NK-92 (cell line): Measurements from ENCODE around the gene SLC8A1.

Source experiments
- DNase-seq: peaks from one replicate; lab custom pipeline; 2025; ENCODE audit not compliant: unreplicated experiment; lab: John Stamatoyannopoulos, UW

The SLC8A1 gene

GRCh38 chr2:40394031-40394430, 57.9 kb downstream of the SLC8A1 start:
- no peak for DNase-seq

- DNase-seq: no peak
These were observed 63.7 kb downstream of the SLC8A1 start for GRCh38 chr2:40388161-40388560.

GRCh38 chr2:40386177-40386576, 65.7 kb downstream of the SLC8A1 start:
- no peak for DNase-seq

GRCh38 chr2:40384714-40385113, 67.2 kb downstream of the SLC8A1 start:
- no peak for DNase-seq

GRCh38 chr2:40384233-40384632, 67.7 kb downstream of the SLC8A1 start:
- no peak for DNase-seq

- DNase-seq: no peak
These were observed 71.2 kb downstream of the SLC8A1 start for GRCh38 chr2:40380721-40381120.

GRCh38 chr2:40380041-40380440, 71.8 kb downstream of the SLC8A1 start:
- no peak for DNase-seq

GRCh38 chr2:40374543-40375240, 77.2 kb downstream of the SLC8A1 start:
- no peak for DNase-seq

- no peak for DNase-seq
These were observed 78.8 kb downstream of the SLC8A1 start for GRCh38 chr2:40373111-40373510.

- no peak for DNase-seq
These were observed 79.5 kb downstream of the SLC8A1 start for GRCh38 chr2:40372283-40372985.

- no peak for DNase-seq
These were observed 80.2 kb downstream of the SLC8A1 start for GRCh38 chr2:40371525-40372282.

- no peak for DNase-seq
These were observed 81.9 kb downstream of the SLC8A1 start for GRCh38 chr2:40370007-40370395.

GRCh38 chr2:40369267-40370006, 82.5 kb downstream of the SLC8A1 start:
- no peak for DNase-seq

- no peak for DNase-seq
These were observed 84.2 kb downstream of the SLC8A1 start for GRCh38 chr2:40367652-40368051.

- DNase-seq: no peak
These were observed 84.9 kb downstream of the SLC8A1 start for GRCh38 chr2:40367032-40367431.

GRCh38 chr2:40364151-40364874, 87.6 kb downstream of the SLC8A1 start:
- no peak for DNase-seq

GRCh38 chr2:40363631-40364030, 88.3 kb downstream of the SLC8A1 start:
- DNase-seq: no peak

- no peak for DNase-seq
These were observed 88.7 kb downstream of the SLC8A1 start for GRCh38 chr2:40363231-40363630.

GRCh38 chr2:40361478-40361877, 90.4 kb downstream of the SLC8A1 start:
- no peak for DNase-seq

GRCh38 chr2:40360652-40361051, 91.2 kb downstream of the SLC8A1 start:
- no peak for DNase-seq

GRCh38 chr2:40359811-40360210, 92.1 kb downstream of the SLC8A1 start:
- DNase-seq: no peak
